ENCODE results near the gene MCF2L.

MCF2L gene

GRCh38 chr13:112994084-112994780 lies 25.2 kb downstream of the MCF2L start:
- FAIRE-seq (no peak), DNase-seq (ENCODE audit: extremely low spot score, insufficient read length, low read depth) (no peak)

GRCh38 chr13:112994781-112995355 lies 25.9 kb downstream of the MCF2L start:
- no peak for FAIRE-seq
- DNase-seq (ENCODE audit: extremely low spot score, insufficient read length, low read depth) = no peak

DNA sequence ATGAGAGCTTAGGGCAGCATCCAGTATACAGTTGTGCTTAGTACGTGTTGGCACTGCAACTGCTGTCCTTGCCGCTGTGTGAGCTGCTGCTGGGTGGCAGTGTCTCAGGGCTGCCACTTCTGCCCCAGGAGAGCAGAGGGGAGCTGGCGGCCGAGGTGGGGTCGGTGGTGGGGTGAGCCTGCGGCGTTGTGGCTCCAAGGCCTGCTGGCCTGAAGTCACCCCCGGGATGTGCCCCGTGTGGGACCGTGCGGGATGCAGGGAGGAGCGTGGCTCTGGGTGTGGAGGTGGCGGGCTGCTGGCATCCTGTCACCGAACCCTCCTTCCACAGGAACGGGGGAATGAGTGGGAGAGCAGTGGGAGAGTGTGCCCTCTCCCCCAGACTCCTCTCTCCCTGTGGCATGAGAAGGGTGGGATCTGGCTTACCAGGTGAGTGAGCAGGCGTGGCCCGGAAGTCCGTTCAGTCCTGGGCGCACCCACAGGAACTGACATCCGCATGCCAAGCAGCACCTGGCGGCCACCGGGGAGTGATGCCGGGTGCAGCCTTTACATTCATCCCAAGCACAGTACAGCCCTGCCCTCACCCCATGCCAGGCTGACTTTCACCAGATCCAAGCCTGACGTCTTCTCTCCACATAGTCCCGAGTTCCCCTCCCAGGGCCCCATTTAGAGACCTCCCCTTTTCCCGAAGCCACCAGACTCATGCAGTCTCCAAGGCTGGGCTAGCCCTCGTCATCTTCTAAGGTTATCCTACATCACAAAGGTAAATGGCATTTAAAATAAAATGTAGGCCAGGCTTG lies 26.6 kb downstream of the MCF2L start:
- DNase-seq (ENCODE audit: extremely low spot score, insufficient read length, low read depth) (no peak), FAIRE-seq (no peak)

GRCh38 chr13:112996671-112997091 lies 27.7 kb downstream of the MCF2L start:
- FAIRE-seq = no peak
- DNase-seq (ENCODE audit: extremely low spot score, insufficient read length, low read depth) = no peak

DNA sequence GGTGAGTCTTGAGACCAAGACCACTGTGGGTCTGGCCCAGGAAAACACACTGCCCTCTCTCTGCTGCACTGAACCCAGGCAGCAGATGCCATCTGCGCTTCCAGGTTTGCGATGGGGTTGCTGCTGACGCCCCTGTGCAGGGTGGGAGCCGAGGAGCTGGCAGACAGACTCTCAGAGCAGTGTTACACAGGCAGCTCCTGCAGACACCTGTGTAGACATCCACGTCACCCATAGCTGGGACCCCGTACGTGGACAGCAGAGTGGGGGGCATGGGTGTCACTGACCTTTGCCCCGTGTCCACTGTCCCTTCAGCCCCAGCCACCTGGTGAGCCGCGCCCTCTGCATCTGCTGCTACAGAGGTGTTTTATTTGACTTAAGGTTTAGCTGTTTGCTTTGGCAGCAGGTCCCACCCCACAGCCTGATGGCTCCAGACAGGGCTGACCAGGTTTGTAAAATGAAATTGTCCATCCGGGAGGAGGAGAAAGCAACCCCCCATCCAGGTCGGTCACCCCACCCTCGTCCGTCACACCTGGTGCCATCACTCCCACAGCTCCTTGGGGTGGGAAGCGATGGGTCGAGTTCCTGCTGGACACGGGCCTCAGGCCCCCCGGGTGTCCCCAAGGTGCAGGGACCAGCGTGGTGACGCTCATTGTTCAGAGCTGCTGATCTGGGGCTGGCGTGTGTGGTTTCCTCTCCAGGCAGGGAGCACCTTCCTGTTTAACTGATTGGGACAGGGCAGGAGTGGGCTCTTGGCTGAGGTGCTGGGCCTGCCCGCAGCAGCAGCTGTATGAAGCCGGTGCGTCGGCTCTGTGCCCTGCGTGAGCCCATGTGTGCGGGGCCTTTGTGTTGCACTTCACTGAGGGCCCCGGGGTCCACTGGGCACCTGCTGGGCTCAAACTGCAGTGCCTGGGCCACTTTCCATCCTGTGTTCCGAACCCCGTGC lies 28.4 kb downstream of the MCF2L start:
- DNase-seq (ENCODE audit: extremely low spot score, insufficient read length, low read depth) = no peak

GRCh38 chr13:112998521-112999280 lies 29.7 kb downstream of the MCF2L start:
- FAIRE-seq = no peak
- no peak for DNase-seq (ENCODE audit: extremely low spot score, insufficient read length, low read depth)

More for the DNA sequence above, 28.4 kb downstream of the MCF2L start:
- no peak for FAIRE-seq

DNA sequence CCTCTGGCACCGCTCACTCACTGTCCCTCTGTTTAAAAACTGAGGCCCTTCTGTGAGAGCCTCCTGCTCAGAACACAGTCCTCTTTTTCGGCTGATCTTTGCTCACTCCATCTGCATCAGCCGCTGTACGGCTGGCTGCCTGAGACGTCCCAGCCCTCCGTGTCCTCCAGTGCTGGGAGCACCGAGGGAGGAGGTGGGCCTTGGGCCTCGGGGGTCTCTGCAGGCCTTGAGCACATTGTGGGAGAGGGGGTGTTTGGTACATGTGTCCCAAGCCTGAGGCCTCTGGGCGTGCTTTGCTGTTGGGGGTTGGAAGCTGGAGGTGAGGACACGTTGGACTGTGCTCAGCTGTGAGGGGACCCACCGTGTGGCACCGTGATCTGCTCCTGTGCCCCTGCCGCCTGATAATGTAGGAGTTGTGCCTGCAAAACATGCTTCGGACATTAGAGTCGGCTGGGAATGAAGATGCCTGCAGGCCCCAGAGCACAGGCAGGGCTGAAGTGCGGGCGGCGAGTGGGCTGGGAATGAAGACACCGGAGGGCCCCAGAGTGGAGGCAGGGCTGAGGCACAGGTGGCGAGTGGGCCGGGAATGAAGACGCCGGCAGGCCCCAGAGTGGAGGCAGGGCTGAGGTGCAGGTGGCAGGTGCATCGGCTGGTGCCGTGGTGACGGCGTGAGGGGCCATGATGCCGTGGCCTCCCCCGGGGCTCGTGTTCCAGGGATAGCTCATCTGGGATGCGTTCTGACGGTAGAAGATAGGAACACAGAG lies 30.6 kb downstream of the MCF2L start:
- DNase-seq (ENCODE audit: extremely low spot score, insufficient read length, low read depth) (no peak), FAIRE-seq (no peak)

GRCh38 chr13:113000575-113000974 lies 31.6 kb downstream of the MCF2L start:
- FAIRE-seq = no peak
- DNase-seq (ENCODE audit: extremely low spot score, insufficient read length, low read depth) = no peak

DNA sequence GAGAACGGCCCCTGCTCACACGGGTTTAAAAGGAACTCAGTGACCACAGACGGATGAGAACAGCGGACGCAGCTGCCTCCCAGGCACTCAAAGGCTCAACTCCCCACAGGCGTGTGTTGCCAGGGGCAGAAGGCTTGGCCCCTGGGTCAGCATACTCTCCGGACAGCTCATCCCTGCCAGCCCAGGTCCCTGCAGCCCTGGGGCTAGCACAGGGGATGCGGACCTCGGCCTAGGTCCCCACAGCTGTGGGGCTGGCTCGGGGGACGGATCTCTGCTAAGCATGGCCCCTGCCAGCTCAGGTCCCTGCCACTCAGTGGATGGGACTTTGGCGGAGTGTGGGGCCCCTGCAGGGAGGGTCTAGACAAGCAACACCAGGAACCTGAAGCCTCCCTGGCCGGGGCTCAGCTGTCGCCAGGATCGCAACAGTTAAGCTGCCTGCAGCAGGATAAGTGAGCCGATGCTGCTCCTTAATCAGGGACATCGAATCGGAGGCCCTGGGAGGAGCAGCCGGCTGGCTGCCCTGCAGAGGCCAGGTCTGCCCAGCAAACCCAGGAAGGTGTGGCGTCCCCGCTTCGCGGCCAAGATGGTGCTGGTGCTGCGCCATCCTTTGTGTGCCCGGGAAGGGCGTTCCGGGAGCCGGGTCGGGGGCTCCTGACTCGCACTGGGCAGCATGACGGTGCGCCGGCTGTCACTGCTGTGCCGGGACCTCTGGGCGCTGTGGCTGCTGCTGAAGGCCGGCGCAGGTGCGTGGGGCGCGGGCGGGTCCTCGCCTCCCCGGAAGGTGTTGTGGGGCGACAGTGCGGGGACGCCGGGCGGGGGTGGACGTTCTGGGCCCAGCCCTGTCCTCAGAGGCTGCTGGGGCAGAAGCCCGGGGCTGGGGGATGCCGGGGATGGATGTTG lies 32.5 kb downstream of the MCF2L start:
- FAIRE-seq (no peak), DNase-seq (ENCODE audit: extremely low spot score, insufficient read length, low read depth) (no peak)

DNA sequence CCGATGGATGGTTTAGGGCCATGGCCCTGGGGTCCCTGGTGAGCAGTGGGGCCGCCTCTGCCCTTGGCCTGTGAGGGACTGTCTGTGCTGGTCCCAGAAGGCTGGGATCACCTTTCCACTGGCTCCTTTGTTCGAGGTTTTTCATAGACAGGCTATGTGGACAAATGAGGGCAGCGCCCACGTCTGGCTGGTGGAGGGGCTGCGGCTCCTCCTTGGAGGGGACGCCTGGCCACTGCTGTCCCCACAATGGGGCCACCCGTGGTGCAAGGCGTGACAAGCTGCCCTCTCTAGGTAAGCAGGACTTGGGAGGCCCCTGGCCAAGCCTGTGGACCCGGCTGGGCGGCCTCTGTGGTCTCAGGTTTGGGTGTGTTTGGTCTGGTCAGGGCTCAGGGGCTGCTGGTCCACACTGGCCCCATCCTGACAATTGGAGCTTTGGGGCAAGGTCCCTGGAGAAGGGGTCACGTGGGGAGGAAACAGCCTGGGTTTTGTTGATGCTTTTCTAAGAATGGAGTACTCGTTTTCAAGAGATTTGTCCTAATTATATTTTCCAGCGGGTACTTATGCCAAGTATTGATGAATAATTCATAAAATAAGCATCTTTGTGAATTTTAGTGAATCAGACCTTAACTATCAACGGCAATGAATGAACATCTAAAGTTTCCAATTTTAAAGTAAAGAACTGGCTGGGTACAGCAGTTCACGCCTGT lies 33.3 kb downstream of the MCF2L start:
- DNase-seq (ENCODE audit: extremely low spot score, insufficient read length, low read depth) = no peak
- no peak for FAIRE-seq

DNA sequence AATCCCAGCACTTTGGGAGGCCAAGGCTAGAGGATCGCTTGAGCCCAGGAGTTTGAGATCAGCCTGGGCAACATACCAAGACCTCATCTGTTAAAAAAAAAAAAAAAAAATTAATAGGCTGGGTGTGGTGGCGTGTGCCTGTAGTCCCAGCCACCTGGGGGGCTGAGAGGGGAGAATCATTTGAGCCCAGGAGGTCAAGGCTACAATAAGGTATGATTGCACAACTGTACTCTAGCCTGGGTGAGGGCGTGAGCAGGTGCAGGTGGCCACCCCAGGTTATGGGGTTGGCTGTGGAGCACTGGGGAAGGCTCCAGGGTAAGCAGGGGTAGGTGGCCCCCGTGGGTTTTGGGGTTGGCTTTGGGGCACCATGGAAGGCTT lies 33.9 kb downstream of the MCF2L start:
- DNase-seq (ENCODE audit: extremely low spot score, insufficient read length, low read depth) (no peak), FAIRE-seq (no peak)

GRCh38 chr13:113004126-113004525 lies 35.1 kb downstream of the MCF2L start:
- FAIRE-seq (no peak), DNase-seq (ENCODE audit: extremely low spot score, insufficient read length, low read depth) (no peak)

DNA sequence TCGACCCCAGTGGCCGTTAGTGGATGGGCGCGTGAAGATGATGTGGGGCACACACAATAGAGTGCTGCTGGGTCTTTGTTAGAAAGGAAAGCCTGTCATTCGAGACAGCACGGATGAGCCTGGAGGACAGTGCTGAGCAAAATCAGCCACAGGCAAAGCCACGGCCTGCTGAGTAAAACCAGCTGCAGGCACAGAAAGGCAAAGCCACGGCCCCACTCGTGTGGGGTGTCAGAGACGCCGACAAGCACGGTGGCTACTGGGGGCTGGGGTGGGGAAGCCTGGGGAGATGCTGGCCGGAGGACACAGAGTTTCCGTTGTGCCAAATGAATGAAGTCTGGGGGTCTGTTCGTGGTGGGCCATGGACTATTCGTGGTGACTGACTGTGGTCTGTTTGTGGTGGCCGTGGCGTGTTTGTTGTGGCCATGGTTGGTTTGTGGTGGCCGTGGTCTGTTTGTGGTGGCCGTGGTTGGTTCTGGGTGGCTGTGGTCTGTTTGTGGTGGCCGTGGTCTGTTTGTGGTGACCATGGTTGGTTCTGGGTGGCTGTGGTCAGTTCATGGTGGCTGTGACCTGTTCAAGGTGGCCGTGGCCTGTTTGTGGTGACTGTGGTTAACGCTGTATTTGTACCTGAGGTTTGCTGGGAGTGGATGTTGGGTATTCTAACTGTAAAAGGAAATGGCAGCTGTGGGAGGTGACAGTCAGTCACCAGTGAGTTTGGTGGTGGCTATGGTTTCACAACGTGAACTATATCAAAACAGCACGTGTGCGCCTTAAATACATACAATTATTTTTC lies 36.3 kb downstream of the MCF2L start:
- no peak for DNase-seq (ENCODE audit: extremely low spot score, insufficient read length, low read depth)
- no peak for FAIRE-seq

DNA sequence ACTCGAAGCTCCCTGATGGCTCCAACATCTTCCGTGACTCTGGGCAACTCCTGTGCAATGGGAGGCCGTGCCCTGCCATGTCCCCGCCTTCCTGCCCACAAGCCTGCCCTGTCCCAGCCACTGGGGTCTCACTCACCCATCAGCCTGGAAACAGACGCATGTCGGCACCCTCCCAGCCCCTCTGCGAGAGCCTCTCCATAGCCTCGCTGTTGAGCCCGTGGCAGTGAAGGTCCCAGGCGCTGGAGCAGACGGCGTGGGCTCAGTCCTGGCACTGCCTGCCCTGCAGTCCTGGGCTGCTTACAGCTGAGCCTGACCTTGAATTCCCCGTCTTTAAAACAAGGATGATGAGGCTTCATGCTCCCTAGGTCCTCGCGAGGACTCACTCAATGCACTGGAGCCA lies 37.0 kb downstream of the MCF2L start:
- FAIRE-seq = no peak
- no peak for DNase-seq (ENCODE audit: extremely low spot score, insufficient read length, low read depth)

DNA sequence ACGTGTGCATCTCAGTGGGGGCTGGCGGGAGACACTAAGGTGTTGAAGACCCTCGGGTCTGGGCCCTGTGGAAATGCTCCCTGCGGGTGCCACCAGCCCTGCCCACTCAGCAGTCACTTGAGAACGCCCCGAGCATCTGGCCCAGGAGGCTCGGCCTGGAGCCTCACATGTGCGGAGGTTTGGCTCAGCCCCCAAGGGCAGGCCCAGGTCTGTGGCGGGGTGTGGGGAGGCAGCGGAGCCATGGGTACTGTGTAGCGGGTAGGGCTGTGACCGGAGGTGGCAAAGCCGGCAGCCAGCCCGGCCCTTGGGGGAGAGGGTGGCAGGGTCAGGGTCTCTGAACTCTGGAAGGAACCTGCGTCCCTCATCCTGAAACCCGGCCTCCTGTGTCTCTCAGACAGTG lies 37.6 kb downstream of the MCF2L start:
- DNase-seq (ENCODE audit: extremely low spot score, insufficient read length, low read depth) (no peak), FAIRE-seq (no peak)

GRCh38 chr13:113008851-113009250 lies 39.8 kb downstream of the MCF2L start:
- FAIRE-seq (no peak), DNase-seq (ENCODE audit: extremely low spot score, insufficient read length, low read depth) (no peak)
